HTR-8/SVneo (cell line): ENCODE data around the gene MRGPRG.

ENCODE experiments used
- DNase-seq: peaks from one replicate; pipeline ENCODE4 v3.0.0; 2011; ENCODE audit warnings: low spot score, mixed read lengths; ENCODE audit not compliant: insufficient read length
- FAIRE-seq: peaks from 2 replicates; lab custom pipeline; 2011; peaks lifted over from hg19 to GRCh38; lab: Jason Lieb, UNC

The MRGPRG gene

DNA sequence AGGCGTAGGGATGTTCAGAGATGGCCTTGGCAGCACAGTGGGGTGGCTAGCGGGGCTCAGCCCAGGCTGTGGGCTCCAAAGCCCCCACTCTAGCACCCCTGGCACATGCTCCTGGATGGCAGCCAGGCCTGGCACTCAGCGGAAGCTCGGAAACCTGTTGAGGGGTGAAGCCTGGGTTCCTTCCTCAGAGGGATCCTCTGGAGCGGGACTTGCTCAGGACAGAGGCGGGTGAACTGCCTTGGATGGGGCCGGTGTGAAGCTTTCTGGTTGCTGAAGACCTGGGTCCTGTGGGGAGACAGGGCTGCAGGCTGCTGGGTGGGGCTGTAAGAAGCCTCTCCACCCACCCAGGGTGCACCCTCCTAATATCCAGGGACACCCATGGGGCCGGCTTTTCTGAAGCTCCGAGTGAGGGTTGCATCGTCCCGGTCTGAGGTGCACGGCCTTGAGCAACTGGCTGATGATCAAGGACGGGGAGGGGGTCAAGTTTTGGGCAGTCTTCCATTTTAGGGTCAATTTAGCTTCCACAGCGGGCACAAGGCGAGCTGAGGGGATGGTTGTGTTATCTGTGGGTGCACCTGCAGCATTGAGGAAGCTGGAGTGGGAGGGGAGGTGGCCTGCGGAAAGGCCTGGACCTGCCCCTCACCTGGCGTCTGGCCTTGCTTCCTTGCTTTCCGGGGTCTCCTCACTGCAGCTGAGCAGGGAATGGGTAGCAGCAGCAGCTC lies 8.4 kb upstream of the MRGPRG start:
- no peak for FAIRE-seq
- no peak for DNase-seq

DNA sequence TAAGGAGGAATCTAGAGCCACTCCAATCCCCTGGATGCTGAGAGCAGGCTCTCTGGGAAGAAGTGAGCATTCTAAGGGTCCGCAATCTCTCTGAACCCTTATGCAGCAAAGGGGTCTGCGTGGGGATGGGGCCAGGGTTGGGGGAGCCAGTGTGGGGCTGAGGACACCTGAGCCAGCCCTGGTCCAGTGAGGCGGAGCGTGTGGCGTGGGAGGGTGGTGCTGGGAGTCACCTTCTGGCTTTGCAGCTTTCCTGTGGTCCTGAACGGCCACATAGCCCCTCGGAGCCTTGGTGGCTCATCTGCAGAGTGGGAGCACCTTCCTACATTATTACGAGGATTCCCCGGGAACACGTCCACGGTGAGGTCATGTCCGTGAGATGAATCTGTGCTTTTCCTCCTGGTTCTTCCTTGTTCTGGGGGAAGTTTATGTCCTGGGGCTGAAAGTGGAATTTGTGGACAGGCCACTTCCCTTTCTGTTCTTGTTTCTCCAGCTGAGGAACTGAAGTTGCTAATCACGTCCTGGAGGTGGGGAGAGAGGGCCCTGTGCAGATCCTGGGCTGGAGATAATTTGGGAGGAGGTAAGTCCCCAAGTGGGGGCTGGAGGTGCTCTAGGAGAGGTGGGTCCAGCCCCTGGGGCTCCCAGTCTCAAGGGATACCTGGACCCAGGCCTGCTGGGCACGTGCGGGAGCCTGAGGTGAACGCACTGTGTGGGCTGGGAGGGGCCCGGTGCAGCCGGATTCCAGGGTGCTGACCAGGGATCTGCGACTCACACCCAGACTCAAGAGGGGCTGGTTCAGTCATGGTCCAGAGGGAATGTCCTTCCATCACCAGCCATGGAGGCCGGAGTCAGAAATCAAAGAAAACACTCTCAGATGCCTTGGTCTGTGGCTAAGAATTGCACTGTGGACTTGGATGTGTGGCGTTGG lies 7.5 kb upstream of the MRGPRG start:
- FAIRE-seq (no peak), DNase-seq (no peak)

DNA sequence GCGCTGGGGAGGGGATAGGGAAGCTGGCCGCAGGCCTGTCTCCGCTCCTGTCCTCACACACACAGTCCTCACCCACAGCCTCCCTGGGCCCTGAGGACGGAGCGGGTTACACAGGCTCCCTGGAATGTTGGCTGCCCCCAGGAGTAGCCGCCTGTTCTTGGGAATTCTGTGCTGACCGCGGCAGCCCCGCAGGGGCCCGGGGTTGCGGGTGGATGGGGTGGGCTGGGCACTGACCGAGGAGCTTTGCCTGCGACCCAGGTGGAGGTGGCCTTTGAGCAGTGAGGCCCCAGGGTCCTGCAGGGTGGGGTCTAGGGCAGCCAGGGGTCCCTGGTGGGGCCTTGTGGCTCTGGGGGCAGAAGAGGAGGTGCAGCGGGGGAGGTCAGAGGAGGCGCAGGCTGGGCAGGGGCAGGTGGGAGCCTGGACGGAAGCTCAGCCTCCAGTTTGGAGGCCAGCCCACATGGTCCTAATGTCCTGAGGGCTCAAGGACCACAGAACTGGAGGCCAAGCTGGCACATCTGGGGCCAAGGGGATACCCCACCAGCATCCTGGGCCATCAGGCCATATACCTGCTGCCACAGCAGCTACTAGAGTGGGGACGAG lies 6.6 kb upstream of the MRGPRG start:
- no peak for FAIRE-seq
- no peak for DNase-seq

DNA sequence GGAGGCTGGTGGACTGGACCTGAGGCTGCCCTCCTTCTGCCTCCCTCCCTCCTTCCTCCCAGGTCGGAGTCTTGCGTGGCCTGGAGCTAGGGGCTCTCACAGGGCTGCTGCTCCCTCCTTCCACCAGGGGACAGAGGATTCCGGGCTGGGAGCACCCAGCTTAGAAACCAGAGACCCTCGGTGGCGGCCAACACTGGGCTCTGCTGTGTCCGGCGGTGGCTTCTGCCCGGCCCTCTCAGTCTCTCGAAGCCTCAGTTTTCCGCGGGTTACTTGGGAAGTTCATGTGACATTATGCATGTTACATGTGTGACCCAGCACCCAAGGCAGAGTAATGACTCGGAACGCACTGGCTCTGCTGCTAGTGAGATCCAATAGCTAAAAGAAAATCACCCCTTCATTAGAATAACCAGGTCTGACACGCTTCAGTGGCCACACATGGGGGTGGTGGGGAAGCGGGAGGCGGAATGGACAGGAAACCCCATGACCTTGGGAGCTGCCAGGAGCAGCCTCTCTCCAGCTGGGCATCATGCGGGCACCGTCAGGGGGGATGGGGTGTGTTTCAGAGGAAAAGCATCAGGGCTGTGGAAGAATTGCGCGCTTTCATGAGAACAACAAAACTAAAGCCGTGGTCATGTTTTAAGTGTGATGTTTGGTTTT lies 5.9 kb upstream of the MRGPRG start:
- FAIRE-seq, result no peak
- no peak for DNase-seq

DNA sequence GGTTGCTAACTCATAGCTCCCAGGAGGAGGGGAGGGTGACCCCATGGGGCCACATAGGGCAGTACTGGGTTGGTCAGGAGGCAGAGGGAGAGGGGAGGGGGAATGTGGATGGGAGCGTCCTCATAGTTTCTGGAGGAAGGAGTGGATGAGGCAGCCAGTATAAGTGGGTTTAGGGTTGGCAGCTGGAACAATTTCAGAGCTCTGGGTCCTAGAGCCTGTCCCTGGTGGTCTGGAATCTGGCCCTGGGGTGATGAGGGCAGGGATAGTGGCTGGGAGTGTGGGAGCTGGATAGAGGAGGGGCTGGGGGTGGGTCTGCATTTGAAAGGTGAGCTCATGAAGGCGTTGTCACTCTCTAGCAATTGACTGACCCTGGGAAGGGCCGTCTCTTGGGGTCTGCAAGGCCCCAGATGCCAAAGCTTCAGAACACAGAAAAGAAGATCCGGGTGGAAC lies 5.3 kb upstream of the MRGPRG start:
- DNase-seq, result no peak
- no peak for FAIRE-seq

DNA sequence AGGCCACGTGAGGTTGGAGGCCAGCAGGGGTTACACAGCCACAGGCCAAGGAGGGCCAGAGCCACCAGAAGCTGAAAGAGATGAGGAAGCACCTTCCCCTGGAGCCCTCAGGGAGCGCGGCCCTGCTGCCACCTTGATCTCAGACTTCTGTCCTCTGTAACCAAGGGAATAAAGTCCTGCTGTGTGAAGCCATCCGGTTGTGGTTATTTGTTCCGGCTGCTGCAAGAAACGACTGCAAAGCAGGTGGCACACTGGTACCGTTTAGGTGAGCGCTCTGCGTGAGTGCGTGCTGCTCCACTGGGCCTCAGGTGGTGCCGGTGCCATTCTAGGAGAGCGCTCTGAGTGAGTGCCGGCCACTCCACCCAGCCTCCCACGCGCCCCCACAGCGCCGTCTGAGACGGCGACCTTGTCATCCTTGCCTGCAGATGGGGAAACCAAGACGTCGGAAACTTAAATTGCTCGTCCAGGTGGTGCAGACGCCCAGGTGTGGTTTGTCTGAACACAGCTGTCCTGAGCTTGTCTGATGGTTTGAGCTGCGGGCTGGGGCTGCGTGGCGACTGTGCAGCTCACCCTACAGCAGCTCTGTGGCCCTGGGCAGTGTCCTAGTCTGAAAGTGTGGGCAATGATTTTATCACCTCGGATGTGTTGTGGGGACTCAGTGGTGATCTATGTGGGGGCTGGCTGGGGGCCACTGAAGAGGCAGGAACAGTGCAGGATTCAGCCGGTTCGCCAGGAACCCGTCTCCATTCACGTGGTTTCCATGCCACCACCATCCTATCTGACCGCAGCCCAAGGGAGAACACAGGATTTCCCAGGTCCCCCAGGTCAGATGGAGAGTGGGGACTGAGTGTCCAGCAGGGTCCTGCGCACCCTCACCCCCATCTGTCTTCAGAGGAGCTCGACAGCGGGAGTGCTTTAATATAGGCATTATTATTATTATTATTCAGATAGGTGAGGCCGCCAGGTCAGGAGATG lies 4.6 kb upstream of the MRGPRG start:
- no peak for FAIRE-seq
- no peak for DNase-seq

DNA sequence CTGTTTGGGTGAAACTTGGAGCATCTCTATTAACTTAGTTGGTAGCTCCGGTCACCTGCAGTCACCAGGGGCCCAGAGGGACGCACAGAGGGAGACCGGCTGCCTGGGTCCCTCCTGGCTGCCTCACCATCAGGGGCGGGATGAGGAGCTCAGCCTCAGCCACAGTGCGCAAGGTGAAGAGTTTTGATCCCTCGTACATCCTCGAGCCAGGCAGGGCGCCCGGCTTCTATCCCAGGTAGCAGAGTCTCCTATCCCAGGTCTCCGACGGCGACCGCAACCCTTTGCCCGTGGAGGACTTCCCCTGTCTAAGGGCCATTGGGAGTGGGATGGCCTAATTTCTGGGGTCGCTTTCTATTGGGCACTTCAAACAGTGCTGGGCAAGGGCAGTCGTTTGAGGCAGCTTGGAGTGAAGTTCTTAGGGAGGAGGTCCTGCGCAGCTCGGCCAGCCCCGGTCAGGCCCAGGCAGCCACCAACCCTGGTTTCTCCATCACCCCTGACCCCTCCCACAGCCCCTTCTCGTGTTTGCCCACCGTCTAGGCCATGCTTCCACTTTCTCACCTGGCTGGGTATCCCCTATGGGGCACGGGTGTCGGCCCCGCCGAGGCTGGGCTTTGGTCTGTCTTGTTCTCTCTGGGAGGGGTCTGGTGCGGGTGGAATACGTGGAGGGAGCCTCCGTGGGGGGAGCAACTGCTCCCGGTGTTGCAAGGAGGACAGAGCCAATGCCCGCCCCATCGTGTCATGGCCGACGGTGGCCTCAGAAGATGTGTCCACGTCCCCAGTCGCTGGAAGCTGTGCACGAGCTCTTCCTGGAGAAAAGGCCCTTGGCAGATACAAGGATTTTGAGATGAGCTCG lies 3.6 kb upstream of the MRGPRG start:
- no peak for DNase-seq
- FAIRE-seq, result no peak

DNA sequence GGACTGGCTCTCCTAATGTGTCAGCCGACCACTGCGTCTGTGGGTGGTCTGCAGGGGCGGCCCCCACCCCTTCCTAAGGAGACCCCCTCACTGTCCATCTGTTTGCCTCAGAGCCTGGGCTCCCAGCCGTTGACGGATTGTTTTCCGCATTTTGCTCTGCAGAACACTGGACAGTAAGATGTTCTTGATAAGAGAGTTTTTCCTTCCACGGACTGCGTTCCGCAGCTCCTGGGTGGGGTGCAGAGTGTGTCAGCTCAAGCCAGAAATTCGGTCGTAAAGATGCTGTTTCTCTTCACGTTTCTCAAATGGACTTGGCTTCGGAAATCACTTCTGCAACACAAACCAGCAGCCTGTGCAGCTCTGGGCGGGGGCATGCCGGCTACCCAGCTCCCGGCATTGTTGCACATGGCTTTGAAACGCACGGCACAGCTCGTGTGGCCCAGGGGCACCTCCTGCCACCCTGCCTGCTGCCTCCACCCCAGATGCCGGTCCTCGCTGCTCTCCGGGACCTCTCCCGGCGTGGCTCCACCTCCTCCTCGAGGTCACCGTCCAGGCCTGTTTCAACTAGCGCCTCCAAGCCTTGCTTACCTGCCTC lies 2.9 kb upstream of the MRGPRG start:
- FAIRE-seq (no peak), DNase-seq (no peak)

DNA sequence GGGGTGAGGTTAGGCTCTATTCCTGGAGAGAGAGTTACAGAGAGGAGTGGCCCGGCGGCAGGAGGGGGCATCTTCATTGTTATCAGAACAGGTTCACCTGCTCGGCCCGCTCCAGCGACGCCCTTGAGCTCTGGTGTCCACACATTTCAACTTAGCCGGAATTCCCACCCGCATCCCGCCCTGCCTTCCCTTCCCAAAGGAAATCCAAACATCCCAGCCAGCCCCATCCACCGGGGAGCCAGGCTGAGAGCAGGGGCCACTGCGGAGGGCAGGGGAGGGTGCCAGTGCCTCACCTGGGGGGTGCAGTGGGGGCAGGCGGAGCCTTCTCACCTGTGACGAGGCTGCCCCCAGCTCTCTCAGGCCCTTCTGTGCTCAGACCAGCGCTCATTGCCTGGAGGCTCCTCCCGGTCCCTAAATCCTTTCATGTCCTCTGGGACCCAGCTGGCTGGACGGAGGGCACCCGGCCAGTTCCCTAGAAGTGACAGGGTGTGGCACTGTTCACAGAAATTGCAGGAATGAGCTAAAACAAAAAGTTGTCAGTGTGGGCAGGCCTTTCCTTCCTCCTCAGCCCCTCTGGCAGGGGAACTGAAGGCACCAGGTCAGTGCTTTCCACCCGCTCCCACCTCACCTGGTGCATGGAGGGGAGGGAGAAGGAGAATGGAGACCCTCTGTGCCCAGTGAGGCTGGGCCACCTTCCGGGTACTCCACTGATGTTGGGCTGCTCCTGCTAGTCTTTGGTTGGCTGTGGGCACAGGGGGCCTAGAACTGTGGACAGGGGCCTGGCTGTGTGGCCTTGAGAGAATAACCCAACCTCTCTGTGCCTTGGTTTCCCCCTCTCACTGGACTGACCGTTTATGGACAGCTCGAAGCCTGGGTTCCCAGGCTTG lies 2.2 kb upstream of the MRGPRG start:
- no peak for FAIRE-seq
- DNase-seq, result no peak

DNA sequence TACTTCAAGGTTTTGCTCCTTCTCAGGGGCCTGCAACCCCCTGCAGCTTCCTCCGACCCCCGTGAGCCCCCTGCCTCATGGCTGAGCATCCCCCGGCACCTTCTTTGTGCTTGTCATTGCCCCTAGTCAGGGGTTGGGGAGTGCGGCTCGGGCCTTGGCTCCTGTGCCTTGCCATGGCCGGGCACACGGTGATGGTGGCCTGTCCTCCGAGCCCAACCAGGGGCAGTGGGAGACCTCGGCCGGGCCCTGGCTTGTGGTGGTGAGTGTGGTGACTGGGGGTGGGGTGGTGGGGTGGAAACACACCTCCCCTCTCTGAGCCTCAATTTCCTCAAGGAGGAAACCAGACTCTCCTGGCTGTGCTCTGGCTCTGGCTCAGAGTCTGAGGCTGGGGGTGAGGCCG lies 1.5 kb upstream of the MRGPRG start:
- FAIRE-seq, result no peak
- no peak for DNase-seq

DNA sequence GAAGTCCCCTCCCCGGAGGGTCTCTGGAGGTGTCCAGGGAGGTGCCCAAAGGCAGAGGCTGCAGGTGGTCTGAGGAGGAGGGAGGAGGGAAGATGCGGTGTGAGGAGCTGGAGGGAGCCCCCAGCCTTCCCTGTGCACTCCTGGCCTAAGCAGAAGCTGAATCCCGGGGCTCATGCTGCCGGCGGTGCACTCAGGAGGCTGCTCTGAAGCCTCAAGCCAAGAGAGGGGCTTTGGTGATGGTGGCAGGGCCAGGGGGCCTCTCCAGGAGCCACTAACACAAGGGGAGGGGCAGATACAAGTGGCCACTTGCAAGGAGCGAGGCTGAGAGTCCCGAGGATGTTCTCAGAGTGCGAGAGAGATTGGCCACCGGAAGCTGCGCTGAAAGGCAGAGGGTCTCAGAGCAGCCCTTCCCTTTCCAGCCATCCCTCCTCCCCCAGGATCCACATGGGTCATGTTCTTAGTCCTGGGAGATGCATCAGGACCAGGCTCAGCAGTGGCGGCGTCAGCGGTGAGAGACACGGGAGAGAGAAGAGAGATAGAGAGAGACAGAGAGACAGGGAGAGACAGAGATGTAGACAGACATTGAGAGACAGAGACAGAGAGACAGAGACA lies 774 bp upstream of the MRGPRG start:
- DNase-seq, result no peak
- FAIRE-seq, result no peak

DNA sequence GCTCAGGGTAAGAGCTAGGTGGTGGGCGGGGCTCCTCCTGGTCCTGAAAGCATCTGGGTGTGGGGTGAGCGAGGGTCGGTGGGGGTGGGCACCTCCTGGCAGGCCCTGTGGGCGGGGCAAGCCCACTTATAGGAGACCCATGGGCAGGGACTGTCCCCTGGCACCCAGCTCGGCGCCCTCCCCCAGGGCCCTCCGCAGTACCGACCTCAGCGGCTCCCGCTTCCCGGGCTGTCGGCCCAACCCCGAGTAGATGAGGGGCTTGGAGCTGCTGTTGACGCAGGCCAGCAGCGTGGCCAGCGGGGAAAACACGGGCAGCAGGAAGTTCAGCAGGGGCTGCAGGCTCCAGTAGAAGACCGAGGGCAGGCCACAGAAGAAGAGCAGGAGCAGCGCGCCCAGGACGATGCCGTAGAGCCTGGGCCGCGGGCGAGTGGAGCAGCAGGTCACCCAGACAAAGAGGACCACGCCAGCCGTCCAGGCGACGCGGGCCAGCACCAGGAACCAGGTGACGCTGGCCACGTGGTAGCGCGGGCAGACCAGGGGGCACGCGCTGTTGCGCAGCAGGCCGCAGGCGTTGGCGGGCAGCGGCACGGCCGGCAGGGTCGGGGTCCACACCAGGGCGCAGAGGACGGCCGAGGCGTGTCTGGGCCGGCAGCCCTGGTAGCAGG lies 663 bp downstream of the MRGPRG start:
- no peak for FAIRE-seq
- no peak for DNase-seq

DNA sequence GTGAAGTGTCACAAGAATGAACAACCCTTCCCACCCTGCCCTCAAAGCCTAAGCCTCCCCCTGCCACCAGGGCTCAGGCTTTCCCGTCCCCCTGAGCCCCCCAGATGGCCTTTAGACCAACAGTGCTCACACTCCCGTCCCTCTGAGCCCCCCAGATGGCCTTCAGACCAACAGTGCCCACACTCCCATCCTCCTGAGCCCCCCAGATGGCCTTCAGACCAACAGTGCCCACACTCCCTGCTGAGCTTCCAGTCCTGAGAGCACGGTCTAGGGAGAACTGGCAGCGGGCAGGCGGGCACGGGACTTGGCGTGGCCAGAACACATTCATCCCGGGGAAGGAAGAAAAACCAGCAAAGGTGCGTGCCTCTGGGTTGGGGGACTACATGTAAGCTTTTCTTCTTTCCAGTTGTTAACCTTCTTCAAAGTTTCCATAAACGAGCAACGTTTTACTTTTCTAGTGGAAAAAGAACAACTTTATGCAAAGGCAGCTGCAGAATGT lies 2.5 kb downstream of the MRGPRG start:
- DNase-seq, result no peak
- no peak for FAIRE-seq

DNA sequence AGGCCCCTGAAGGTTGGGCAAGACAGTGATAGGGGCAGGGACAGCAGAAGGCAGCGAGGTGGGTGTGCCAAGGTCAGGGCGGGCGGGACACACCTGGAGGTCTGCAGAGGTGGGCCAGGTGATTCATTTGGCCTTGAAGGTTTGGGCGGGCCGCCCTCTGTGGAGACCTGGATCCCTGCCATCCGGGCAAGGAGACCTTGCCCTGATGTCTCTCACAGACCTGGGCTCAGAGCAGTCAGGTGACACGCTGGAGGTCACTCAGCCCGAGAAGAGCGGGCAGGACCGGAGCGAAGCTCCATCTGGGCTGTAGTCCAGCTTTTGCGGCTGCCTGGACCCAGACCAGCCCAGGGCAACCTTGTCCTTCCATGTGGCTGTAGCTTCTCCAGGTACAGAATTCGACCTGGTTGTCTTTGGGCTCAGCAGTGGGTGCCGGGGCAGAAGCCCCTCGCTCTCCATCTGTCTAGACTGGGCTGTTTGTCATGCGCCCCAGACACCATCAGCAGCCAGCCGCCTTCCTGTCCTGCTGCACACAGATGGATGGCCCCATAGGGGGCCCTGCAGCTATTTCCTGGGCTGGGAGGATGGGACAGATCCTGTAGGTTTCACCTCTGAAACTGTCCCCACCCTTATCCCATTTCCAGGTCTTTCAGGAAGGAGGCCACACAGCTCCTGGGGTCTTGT lies 3.1 kb downstream of the MRGPRG start:
- DNase-seq (no peak), FAIRE-seq (no peak)

DNA sequence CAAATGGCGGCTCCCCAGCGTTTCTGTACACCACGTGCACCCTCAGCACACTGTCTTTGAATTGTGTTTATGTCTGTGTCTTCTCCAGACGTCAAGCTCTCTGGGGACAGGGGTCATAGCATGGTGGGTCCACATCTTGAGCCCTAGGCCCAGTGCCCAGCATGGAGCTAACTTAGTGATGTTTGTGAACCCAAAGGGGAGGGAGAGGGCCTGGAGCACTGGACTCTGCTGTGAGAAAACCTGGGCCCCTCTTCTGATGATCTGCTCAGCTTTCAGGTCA lies 4.3 kb downstream of the MRGPRG start:
- DNase-seq (no peak), FAIRE-seq (no peak)
